GM21717 (cell line): ENCODE measurements around the gene NPTN.
"Not testable (repeated sequence)": the region's sequence is repeated elsewhere in the genome, so short reads cannot be mapped to it uniquely, and the experiment has no call there.

ENCODE experiments used
- ATAC-seq: cut with Tn5 transposase; IDR thresholded peaks from one replicate; pipeline ENCODE4 v1.9.1; 2021; ENCODE audit warnings: mild to moderate bottlenecking, moderate library complexity; ENCODE audit not compliant: unreplicated experiment

Gene NPTN

DNA sequence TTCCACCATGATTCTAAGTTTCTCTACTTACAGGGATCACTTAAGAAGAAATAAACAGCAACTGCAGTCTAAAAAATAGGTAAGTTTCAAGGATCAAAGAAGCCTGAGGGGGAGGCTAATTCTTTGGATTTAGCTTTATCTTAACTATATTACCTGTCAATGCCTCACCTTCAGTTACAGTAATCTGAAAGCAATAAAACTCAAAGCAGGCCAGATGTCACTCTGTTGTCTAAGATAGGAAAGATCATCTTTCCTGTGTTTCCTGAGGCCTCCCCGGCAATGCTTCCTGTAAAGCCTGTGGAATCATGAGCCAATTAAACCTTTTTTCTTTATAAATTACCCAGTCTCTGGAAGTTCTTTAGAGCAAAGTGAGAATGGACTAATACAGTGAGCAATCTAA, 60.2 kb downstream of the NPTN start:
- ATAC-seq: no peak

DNA sequence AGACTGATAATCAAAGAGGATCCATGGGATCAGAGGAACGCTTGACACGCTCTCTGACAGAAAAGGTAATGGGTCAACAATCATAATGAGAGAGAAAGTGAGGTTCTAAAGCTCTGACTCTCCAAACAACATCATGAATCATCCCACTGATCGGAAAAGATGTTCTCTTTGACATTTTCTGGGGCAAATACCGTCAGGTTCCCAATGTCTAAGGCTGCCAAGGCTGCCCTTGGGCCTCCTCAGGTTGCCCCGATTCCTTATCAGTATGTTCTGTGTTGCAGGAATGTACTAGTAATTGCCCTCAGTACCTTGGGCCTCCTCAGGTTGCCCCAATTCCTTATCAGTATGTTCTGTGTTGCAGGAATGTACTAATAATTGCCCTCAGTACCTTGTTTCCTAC, 60.9 kb downstream of the NPTN start:
- ATAC-seq: no peak

DNA sequence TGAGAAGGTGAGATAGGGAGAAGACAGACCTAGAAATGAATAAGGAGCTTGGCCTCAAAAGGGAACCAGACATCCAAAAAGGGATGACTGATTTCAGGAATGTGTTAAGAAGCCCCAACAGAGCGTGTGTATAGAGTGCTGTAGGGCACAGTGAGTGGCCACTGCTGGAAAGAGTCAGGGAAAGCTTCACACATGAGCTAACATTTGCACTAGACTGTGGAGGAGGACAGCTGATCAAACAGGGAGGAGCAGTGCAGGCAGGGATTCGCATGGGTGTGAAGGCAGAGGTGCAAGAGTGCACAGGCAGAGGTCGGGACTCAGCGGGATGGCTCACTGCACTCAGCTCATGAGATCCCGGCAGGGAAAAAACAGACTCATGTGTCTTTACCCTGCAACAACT, 61.8 kb downstream of the NPTN start:
- ATAC-seq: no peak

DNA sequence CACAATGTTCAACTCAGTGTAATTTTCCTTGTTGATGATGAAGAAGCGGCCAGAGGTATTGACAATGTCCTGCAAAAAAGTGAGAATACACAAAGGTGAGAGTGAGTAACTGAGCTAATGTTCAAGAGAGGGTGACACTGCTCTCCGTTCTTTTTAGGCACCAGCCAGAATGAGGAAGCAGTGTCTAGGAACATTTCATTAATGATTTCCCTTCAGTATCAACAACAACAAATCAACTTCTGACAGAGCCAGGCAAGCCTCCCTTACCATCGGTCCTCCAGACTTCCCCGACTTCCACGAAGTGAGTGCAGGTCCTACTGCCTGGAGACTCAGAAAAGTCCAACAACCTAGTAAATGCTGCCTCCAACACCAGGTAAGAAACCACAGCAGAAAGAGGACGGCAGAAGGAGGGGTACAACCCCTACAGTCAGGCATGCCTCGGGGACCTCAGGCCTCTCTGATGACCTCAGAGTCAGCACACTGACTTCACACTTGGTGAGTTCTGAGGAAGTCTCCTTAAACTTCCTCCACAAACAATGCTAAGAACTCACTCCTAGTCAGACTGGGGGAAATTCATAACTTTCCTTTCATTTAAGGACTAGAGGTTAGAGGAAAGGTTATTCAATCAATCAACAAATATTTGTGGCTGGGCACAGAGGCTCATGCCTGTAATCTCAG, 62.7 kb downstream of the NPTN start:
- ATAC-seq: no peak

DNA sequence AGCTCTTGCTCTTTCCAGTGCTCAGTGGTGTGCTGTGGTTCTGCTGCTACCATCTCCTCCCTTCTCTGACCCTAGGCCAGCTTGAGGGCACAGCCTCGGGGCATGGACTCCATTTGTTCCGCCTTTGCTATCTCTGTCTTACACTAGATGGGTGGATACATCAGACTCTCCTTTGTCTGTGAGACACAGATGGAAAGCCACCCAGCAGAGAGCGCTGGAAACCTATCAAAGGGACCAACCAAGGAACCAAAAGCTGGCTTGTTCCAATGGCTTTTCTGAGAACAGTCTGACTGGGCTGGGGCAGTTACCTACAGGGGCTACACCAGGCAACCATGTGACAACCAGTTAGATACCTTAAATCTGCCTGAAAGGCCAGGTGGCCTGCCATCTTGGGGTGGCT, 63.8 kb downstream of the NPTN start:
- no peak for ATAC-seq

DNA sequence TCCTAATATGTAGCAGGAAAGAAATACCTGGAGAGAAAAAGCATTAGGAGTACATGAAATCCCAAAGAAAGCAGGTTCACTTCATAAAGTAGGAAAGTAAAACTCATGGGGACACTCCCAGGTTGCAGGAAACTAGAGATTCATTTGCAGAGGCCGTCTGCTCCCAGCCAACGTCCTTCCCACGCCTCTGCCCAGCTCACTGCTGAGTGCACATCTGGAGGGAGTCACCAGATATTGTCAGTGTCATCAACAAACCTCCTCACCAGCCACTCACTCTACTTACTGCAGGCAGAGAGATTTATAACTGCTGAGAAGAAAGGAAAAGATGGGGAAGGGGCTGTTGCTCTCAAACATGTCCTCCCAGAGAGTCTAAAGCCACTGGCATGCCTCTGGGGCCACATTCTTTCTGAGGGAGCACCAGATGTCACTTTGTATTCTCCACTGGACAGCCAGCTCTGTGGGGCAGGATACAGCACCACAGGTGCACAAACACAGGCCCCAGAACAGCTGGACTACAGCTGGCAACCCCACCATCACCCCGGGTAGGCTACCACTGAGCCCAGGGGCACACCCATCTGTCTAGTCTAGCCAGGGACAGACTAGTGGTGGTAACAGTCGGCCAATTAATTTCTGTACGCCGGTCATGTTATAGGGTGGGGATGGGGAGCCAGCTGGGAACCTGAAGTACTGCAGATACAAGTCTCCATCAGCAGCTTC, 64.5 kb downstream of the NPTN start:
- no peak for ATAC-seq

DNA sequence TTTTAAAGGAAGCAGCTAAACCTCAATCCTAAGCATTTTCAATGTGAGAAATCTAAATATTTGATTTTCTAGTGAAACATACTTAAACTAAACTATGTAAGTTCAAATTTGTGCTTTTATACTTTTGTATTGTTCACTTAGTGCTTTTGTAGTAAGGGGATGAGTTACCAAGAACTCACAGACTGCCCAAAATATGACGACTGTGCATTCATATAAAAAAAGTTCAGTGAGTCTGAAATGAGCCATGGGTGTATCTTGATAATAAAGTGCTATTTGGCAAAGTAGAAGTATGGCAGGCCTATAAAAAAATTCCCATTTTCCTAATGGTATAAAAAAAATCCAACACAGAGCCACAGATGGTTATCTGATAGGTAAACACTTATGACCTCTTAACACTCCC, 66.2 kb downstream of the NPTN start:
- ATAC-seq: no peak

DNA sequence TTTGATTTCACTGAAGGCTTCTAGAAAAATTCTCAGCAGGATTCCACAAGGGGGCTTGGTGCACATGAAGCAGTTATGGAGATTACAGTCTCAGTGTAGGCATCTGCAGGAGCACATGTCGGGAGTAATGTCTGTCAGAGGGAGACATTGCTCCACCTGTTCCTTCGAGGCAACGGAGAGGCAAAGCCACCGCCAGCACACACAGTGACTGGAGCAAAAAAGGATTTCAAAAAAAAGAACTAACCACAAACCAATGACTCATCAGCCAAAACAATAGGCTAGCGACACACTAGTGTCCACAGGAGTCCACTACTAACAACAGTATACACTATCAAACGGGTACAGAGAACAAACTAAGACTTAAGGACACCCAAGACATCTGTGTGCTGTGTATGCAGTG, 68.9 kb downstream of the NPTN start:
- no peak for ATAC-seq

DNA sequence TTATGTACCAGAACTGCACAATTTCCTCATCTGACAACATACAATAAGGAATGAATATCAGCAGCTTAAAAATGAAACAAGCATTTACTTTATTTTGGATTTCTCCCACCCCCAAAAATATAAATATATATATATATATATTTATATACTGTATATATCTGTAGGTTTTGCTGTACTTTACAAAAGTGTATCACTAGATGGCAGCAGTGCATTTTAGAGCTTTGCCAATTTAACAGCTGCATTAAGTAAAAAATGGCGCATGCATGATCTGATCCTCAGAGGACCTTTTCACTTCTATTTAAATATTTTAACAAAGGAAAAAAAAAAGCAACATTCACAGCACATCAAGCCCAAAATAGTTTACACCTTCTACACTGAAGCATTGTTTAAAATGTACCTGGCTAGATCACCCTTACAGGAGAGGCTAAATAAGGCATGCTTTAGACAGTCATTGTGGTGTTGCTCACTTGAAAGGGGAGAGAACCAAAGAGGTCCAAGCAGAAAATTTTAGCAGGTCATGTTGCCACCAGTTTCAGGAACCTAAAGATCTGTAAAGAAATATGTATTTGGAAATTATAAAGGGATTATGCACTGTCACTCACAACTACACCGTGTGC, 72.6 kb downstream of the NPTN start:
- ATAC-seq: no peak

DNA sequence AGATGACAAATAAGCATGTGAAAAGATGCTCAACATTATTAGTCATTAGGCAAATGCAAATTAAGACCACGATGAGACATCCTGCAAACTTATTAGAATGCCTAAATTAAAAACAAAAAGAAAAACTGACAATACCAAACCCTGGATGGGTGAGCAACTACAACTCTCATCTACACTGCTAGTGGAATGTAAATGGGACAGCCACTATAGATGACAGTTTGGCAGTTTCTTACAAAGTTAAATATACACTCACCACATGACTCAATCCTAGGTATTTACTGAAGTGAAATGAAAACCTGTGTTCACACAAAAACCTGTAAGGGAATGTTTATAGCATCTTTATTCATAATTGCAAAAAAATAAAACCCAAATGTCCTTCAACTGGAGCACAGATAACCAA, 74.7 kb downstream of the NPTN start:
- no peak for ATAC-seq

DNA sequence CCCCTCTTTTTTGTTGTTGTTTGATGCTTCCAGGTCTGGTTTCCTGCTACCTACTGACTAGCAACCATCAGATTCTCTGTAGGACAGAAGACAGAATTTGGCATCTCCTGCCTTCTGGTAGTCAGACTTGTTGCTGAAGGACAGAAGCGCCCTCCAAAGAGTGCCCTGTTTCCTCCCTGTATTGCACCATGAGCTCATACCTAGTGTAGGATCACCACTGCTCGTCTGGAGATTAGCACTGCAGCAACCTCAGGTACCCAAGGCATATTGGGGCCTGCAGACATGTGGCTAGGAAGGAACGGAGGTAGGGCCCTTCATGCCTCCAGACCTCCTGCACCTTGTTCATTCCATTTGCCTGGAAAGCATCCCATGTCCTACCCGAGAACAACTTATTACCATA, 78.1 kb downstream of the NPTN start:
- no peak for ATAC-seq

DNA sequence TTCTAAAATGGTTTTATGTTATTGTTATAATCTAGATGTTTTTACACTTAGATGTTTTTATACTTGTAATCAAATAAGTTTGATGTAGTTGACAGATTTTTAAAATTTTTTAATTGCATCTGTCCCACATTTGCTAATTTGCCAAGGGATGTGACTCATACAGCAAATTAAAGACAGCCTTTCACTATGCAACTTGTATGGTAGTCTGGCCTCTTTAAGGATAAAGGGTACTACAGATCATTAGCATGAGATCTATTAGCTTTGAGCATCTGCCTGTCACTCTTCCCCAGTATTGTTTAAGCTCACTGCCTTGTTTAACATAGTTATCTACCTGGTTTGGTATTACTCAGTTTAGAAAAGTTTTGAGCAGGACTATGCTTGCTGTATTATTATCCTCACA, 83.0 kb downstream of the NPTN start:
- no peak for ATAC-seq

DNA sequence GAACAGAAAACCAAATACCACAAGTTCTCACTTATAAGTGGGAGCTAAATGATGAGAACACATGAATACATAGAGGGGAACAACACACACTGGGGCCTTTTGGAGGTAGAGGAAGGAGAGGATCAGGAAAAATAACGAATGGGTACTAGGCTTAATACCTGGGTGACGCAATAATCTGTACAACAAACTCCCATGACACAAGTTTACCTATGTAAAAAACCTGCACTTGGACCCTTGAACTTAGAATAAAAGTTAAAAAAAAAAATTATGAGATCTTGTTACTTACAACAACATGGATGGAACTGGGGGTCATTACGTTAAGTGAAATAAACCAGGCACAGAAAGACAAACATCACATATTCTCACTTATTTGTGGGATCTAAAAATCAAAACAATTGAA, 84.3 kb downstream of the NPTN start:
- not testable (repeated sequence) for ATAC-seq

DNA sequence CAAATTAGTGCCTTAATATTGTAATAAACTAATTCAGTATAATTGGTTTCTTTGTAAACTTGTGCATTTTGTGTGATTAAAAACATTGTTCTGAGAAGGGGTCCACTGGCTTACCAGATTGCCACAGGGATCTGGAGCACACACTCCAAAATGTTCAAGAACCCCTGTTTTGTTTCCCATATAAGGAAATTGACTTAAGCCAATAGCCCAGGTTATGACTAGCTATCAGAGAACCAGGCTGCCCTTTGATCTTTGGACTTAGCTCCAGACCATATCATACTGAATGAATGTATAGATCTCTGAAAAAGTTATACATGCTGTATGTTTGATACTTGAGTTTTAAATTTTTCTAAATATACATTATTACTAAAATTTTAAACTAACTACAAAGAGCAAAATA, 91.7 kb downstream of the NPTN start:
- no peak for ATAC-seq

DNA sequence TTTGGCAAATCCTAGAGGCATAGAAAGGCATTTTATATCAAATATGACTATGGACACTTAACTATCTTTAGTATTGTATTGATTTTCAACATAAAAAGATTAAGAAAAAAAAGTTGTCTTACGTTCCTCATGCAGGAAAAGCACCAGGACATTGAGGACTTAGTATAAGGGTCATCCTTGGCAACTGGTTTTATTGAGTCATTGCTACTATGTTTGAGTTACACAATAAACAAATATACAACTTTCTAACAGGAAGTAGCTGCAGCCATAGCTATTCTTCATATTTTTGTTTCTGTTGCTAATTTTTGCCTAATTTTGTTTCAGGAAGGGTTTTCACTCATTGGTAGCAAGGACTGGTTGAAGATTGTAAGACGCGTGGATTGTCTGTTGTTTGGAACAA, 93.0 kb downstream of the NPTN start:
- no peak for ATAC-seq

DNA sequence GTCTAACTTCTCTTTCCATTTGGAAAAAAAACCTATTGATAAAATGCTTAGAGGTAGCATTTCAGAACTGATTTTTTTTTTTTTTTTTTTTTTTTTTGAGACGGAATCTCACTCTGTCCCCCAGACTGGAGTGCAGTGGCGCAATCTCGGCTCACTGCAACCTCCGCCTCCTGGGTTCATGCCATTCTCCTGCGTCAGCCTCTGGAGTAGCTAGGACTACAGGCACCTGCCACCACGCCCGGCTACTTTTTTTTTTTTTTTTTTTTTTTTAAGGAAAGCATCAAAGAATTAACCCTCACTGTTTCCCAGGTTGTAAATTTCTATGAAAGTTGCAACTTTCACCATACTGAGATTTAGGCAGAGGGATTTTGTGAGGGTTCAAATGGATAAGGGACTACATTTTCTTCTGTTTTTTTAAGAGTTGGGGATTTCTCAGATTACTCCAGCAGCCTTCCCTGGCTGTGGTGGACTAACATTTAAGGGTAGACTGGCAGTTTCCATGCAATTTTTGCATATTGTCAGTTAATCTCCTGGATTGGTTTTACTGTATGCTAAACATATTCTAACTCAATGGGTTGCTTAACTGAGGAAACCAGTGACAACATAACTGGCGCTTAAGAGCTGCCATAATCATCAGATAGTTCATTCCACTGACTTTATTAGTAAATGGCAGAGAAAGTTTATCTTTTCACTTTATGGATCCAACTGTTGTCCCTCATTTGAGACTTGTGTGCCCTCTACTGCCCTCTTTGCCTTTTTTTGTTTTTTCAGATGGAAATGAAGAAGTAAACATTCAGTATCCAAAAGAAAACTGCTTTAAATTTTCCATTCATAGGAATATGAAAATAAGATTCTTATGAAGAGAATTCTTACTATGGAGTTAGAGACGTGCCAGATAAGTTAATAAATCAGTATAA, 93.7 kb downstream of the NPTN start:
- no peak for ATAC-seq

DNA sequence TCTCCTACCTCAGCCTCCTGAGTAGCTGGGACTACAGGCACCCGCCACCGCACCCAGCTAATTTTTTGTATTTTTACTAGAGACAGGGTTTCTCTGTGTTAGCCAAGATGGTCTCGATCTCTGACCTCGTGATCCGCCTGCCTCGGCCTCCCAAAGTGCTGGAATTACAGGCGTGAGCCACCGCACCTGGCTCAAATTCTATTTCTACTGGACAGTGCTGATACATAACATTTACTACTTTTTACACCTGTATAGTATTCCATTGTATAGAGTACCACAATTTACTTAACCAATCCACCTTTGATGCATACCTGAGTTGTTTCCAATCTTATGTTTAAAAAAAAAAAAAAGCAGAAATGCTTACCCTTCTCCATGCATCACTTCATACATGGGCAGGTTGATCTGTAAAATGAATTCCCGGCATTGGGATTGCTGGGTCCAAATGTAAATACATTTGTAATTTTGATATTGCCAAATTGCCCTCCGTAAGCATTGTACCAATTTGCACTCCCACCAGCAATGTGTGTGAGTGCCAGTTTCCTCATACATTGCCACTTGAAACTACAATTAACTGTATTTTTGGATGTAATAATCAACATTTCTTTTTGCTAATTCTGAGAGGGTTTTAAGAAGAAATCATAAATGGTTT, 94.5 kb downstream of the NPTN start:
- no peak for ATAC-seq

DNA sequence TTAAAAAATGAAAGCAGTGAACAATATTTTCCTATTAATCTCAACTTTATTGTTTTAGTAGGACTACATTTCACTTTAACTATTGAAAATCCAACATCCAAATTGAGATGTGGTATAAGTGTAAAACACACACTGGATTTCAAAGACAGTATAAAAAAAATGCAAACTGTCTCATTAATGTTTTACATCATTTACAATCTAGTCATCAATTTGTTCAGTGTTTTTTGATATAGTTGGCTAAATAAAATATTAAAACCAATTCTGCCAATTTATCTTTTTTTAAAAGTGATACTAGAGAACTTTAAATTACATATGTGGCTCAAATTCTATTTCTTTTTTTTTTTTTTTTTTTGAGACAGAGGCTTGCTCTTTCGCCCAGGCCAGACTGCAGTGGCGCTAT, 95.1 kb downstream of the NPTN start:
- ATAC-seq: no peak

DNA sequence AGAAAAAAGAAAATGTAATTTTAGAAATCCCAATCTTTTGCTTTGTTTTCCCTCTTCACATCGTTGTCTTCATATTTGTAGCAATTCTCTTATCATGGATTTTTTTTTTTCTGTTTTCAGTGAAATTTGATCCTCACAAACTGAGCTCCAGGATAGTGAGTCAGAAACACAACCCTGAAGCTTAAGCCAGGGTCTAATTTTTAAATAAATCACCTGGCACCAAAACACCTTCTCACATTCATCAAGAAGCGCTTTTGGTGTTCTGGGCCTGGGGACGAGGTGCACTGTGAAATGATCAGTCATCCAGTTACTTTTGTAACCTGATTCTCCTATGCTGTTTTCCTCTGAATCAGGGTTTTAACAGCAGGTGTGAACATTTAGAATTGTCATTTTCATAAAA, 102.5 kb downstream of the NPTN start:
- ATAC-seq: no peak

DNA sequence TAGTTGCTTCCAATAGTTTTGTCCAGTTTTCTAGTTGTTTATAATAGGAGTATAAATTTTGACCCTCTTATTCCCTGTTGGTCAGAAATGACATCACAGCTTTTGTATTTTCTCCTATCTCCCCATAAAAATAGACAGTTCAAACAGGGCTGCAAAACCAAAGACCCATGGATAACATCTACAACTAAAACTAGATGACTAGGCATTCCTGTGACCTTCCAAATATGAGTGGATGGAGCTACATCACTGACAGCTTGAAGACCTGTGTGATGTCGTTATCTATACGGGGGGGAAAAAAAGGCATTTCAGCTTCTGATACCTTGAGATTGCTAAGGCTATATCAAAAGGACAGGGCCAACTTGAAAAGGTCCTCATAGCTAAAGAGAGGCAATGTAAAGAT, 105.6 kb downstream of the NPTN start:
- ATAC-seq: no peak

DNA sequence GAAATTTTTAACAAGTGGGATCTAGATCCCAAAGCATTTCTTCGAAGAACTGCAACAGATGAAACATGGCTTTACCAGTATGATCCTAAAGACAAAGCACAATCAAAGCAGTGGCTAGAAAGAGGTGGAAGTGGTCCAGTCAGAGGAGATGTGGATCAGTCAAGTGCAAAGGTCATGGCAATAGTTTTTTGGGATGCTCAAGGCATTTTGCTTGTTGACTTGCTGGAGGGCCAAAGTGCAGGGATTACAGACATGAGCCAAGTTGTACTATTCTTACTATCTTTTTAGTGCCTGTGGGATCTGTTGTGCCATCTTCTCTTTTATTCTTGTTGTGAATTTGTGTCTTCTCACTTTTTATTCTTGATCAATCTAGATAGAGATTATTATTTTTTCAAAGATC, 108.3 kb downstream of the NPTN start:
- ATAC-seq: no peak
